ENCODE measurements around the gene FCRLB.

The FCRLB gene

DNA sequence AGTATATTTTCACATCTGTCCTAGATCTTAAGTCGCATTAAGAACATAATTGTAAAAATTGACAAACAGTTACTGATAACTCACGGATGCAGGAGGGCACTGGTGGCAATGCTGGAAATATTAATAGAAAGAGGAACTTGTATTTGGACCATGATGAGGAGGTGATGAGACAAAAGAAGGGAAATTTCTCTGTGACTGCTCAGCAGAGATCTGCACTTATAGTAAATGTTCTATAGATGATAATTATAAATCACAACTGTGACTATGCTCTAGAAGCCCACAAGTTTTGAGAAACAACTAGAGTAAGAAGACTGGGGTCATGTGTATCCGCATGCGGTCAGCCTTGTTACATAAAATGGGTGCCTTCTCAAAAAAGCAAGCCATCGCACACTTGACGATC is 19.6 kb downstream of the FCRLB start:
- Histone ChIP-seq H3K27me3 (replicated peaks) (no peaks in the 10 kb centered on the region), H3K27ac (no peak overlapping the region), H3K36me3 (replicated peaks) (no peaks in the 10 kb centered on the region), H3K4me3 (ENCODE audit: low read depth, low read length) (no peak overlapping the region)
- TF ChIP-seq, protein P1, sequence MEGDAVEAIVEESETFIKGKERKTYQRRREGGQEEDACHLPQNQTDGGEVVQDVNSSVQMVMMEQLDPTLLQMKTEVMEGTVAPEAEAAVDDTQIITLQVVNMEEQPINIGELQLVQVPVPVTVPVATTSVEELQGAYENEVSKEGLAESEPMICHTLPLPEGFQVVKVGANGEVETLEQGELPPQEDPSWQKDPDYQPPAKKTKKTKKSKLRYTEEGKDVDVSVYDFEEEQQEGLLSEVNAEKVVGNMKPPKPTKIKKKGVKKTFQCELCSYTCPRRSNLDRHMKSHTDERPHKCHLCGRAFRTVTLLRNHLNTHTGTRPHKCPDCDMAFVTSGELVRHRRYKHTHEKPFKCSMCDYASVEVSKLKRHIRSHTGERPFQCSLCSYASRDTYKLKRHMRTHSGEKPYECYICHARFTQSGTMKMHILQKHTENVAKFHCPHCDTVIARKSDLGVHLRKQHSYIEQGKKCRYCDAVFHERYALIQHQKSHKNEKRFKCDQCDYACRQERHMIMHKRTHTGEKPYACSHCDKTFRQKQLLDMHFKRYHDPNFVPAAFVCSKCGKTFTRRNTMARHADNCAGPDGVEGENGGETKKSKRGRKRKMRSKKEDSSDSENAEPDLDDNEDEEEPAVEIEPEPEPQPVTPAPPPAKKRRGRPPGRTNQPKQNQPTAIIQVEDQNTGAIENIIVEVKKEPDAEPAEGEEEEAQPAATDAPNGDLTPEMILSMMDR (IDR thresholded peaks at IDR 0.05; ENCODE audit: low read depth, low read length, missing control alignments): no peak
- no peak for DNase-seq
- in situ Hi-C loops (cut with HindIII; ENCODE audit: low pct_ligation_motif_present, low sequenced_read_pairs): no loop called here

DNA sequence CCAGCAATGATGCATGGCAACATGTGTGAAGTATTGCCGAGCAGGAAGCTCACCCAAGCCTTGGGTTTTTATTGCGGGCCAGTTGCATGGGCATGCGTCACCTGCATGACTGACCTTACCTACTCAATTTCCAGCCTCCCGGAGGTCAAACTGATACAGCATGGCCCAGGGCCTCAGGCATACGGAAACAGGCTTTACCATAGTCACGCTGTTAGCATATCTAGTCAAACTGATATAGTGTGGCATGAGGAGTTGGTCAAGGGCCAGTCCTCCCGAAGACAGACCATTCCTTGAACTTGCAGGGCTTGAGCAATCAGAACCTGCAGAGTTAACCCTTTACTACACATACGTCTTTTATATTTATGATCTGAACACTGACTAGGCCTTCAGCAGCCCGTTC is 21.9 kb downstream of the FCRLB start:
- no peaks in the 10 kb centered on the region for H3K36me3 ChIP-seq (replicated peaks)
- no peak overlapping the region for H3K4me3 ChIP-seq (ENCODE audit: low read depth, low read length)
- no peak overlapping the region for H3K27ac ChIP-seq
- TF ChIP-seq, protein P1 (IDR thresholded peaks at IDR 0.05; ENCODE audit: low read depth, low read length, missing control alignments): no peak
- H3K27me3 ChIP-seq (replicated peaks): no peaks in the 10 kb centered on the region
- no peak for DNase-seq
- in situ Hi-C loops (cut with HindIII; ENCODE audit: low pct_ligation_motif_present, low sequenced_read_pairs): no loop called here

DNA sequence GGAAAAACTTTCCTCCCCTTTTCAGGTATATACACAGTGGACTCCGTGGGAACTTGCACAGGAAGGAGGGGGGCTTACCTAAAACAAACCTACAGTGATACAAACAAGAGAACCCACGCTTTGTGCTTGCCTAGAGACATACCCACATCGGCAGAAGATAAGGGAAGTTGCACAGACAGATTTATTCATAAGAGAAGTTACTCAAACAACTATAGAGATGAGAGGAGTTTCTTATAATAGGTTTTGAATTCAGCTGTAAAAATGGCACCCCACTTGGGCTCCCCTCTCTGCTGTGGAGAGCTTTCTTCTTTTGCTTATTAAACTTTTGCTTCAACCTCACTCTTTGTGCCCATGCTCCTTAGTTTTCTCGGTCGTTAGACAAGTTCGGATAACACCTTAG is 26.5 kb downstream of the FCRLB start:
- Histone ChIP-seq H3K27ac (no peak overlapping the region), H3K4me3 (ENCODE audit: low read depth, low read length) (no peak overlapping the region), H3K36me3 (replicated peaks) (peaks cover 6% of the 10 kb centered on the region), H3K27me3 (replicated peaks) (no peaks in the 10 kb centered on the region)
- in situ Hi-C loops (cut with HindIII; ENCODE audit: low pct_ligation_motif_present, low sequenced_read_pairs): no loop called here
- TF ChIP-seq, protein P1 (IDR thresholded peaks at IDR 0.05; ENCODE audit: low read depth, low read length, missing control alignments): no peak
- no peak for DNase-seq

DNA sequence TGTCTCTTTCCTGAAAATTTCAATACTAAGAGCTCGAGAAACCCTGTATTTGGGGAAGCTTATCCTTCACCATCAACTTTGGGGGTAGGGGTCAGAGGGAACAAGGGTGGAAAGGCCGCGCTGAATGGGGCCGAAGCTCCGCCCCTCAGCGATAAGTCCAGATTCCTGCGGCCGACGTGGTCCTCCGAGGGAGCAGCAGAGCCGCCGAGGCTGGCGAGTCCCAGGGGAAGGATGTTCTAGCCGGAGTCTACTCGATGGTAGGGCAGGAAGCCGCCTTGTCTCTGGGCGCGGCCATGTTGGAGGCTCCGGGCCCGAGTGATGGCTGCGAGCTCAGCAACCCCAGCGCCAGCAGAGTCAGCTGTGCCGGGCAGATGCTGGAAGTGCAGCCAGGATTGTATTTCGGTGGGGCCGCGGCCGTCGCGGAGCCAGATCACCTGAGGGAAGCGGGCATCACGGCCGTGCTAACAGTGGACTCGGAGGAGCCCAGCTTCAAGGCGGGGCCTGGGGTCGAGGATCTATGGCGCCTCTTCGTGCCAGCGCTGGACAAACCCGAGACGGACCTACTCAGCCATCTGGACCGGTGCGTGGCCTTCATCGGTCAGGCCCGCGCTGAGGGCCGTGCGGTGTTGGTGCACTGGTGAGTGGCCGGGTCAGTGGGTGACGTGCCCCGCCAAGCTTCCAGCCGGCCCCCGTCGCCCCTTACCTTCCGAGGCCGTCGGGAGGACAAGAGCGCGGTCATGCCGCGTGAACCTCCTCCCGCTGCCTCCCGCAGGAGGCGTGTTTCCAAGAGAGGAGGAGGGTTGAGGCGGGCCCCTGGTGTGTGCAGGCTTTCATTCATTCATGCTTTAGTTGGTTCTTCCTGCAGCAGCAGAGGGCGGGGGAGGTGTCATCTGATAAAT is 28.4 kb downstream of the FCRLB start, which contains the start of gene DUSP12:
TSS of gene DUSP12 (plus strand) at position 278 of the 899 bp plus-strand sequence. CDS start at position 294, 16 bp downstream.
- Histone ChIP-seq H3K27ac (peak within 1 kb of the TSS; percentile 92), H3K27me3 (replicated peaks) (no peaks in the 10 kb centered on the region), H3K36me3 (replicated peaks) (peaks cover 17% of the 10 kb centered on the region), H3K4me3 (ENCODE audit: low read depth, low read length) (peak within 1 kb of the TSS; percentile 97)
- peak; percentile 96 for DNase-seq
- TF ChIP-seq, protein P1 (IDR thresholded peaks at IDR 0.05; ENCODE audit: low read depth, low read length, missing control alignments): peak; percentile 30
- in situ Hi-C loops (cut with HindIII; ENCODE audit: low pct_ligation_motif_present, low sequenced_read_pairs): no loop called here

DNA sequence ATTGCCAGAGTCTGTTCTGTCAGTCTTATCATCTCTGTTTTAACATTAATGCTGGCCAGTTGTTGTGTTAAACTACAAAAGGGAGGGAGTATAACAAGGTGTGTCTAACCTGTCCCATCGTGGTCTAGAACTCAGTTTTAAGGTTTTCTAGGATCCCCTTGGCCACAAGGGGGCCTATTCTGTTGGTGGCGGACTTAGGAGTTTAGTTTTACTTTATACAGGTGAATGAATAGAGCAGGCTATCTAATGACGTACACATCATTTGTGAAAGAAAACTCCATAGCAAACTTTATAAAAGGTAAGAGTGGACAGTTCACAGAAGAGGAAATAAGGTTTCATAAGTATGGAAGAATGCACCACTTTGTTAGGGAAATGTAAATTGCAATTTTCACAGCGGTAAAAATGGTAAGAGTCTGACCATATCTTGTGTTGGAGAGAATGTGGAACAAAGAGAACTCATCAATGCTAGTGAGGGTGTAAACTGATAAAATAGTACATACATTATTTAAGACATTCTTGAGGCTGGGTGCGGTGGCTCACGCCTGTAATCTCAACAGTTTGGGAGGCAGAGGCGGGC is 42.3 kb downstream of the FCRLB start:
- TF ChIP-seq, protein P1 (IDR thresholded peaks at IDR 0.05; ENCODE audit: low read depth, low read length, missing control alignments): peak; percentile 68
- Histone ChIP-seq H3K27ac (no peak overlapping the region), H3K36me3 (replicated peaks) (no peaks in the 10 kb centered on the region), H3K27me3 (replicated peaks) (no peaks in the 10 kb centered on the region), H3K4me3 (ENCODE audit: low read depth, low read length) (no peak overlapping the region)
- in situ Hi-C loops (cut with HindIII; ENCODE audit: low pct_ligation_motif_present, low sequenced_read_pairs): no loop called here
- no peak for DNase-seq
